Measurements from ENCODE around the gene SPATA31C2. TPM values are rescaled to one million over a fixed set of nuclear protein-coding genes. Genes with fewer than 3 reads are reported as not detected.

SPATA31C2 gene
- total RNA-seq, 1 donor from 2014 or later: not detected

DNA sequence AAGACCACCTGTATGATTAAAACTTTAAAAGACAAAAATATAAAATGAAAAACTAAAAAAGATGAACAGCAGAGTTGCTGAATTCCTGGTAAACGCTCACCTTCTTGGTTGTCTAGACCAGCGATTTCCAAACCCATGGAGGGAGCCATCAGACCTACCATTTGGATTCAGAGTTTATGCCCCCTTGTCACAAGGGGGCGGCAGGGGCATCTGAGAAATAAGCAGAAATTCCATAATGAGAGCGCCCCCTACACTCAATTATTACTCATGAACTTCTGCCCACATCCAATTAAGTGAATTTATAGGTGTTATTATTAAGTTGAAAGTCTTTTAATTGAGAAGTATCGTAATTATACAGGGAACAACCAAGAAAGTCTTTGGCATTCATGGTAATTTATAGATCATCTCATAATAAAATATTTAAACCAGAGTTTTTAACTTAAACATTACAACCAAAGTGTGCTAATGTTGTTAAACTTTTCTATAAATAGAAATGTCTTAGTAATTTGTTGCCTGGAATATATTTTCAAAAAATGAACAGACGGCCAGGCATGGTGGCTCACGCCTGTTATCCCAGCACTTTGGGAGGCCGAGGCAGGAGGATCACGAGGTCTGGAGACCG is 35.2 kb upstream of the SPATA31C2 start:
- H3K9me3 ChIP-seq (ENCODE audit: low read depth): peaks cover 6% of the 10 kb centered on the region
- TF ChIP-seq, protein P1, sequence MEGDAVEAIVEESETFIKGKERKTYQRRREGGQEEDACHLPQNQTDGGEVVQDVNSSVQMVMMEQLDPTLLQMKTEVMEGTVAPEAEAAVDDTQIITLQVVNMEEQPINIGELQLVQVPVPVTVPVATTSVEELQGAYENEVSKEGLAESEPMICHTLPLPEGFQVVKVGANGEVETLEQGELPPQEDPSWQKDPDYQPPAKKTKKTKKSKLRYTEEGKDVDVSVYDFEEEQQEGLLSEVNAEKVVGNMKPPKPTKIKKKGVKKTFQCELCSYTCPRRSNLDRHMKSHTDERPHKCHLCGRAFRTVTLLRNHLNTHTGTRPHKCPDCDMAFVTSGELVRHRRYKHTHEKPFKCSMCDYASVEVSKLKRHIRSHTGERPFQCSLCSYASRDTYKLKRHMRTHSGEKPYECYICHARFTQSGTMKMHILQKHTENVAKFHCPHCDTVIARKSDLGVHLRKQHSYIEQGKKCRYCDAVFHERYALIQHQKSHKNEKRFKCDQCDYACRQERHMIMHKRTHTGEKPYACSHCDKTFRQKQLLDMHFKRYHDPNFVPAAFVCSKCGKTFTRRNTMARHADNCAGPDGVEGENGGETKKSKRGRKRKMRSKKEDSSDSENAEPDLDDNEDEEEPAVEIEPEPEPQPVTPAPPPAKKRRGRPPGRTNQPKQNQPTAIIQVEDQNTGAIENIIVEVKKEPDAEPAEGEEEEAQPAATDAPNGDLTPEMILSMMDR (IDR thresholded peaks at IDR 0.05): peak; percentile 77
- no peak for TF ChIP-seq EZH2phosphoT487 (IDR thresholded peaks at IDR 0.05)
- Mint-ChIP-seq H3K36me3 (no peaks in the 10 kb centered on the region), H3K9me3 (no peaks in the 10 kb centered on the region), H3K4me3 (no peak overlapping the region), H3K27ac (no peak overlapping the region), H3K27me3 (ENCODE audit: insufficient read depth, low read depth) (peaks cover 2% of the 10 kb centered on the region), H3K4me1 (peaks cover 9% of the 10 kb centered on the region)
- peak; percentile 74 for DNase-seq (ENCODE audit: low spot score)
- H2AFZ ChIP-seq (replicated peaks): no peak overlapping the region
- no peaks in the 10 kb centered on the region for H3K4me1 ChIP-seq
- no peaks in the 10 kb centered on the region for H3K36me3 ChIP-seq
- H3F3A ChIP-seq (ENCODE audit: low read depth): no peaks in the 10 kb centered on the region
- no peak overlapping the region for H3K27ac ChIP-seq
- no peaks in the 10 kb centered on the region for H3K79me2 ChIP-seq (ENCODE audit: low read depth)
- no peak overlapping the region for H3K4me2 ChIP-seq
- H3K27me3 ChIP-seq: no peaks in the 10 kb centered on the region
- H4K20me1 ChIP-seq (ENCODE audit: low read depth): no peaks in the 10 kb centered on the region
- H3K4me3 ChIP-seq: no peak overlapping the region
- no peak overlapping the region for H3K9ac ChIP-seq

- Mint-ChIP-seq H3K4me1 (peaks cover 4% of the 10 kb centered on the region), H3K27me3 (ENCODE audit: insufficient read depth, low read depth) (peaks cover 4% of the 10 kb centered on the region), H3K4me3 (no peak overlapping the region), H3K36me3 (peaks cover 1% of the 10 kb centered on the region), H3K9me3 (peaks cover 6% of the 10 kb centered on the region), H3K27ac (no peak overlapping the region)
- DNase-seq (ENCODE audit: low spot score): no peak
- Histone ChIP-seq H2AFZ (replicated peaks) (no peak overlapping the region), H3K9ac (no peak overlapping the region), H3K4me2 (no peak overlapping the region), H3K4me3 (no peak overlapping the region), H3K27me3 (no peaks in the 10 kb centered on the region), H3K79me2 (ENCODE audit: low read depth) (no peaks in the 10 kb centered on the region), H3K4me1 (no peaks in the 10 kb centered on the region), H3K36me3 (no peaks in the 10 kb centered on the region), H3K27ac (no peak overlapping the region), H4K20me1 (ENCODE audit: low read depth) (no peaks in the 10 kb centered on the region), H3F3A (ENCODE audit: low read depth) (no peaks in the 10 kb centered on the region), H3K9me3 (ENCODE audit: low read depth) (peaks cover 8% of the 10 kb centered on the region)
- TF ChIP-seq, protein P1 (IDR thresholded peaks at IDR 0.05): no peak
- TF ChIP-seq EZH2phosphoT487 (IDR thresholded peaks at IDR 0.05): no peak
- TF ChIP-seq EZH2 (IDR thresholded peaks at IDR 0.05): no peak
Measured at GRCh38 chr9:88169700-88170099, 31.4 kb upstream of the SPATA31C2 start.

DNA sequence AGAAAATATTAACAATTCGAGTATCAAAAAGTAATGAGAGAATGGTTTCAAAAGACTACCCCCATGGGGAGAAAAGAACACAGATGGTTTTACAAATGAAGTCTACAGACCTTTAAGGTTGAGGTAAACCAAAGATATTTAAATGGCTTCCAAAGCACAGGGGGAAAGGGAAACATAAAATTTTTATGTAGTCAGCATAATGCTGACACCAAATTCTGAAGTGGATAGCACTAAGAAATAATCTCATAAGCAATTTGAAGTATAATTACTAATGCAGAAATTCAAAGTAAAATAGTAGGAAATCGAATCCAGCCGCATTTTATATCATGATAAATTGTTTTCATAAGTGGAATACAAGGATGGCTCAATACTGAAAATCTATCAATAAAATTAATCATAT is 30.3 kb upstream of the SPATA31C2 start:
- Histone ChIP-seq H3K9me3 (ENCODE audit: low read depth) (peaks cover 8% of the 10 kb centered on the region), H3K4me1 (no peaks in the 10 kb centered on the region), H3K27ac (no peak overlapping the region), H4K20me1 (ENCODE audit: low read depth) (no peaks in the 10 kb centered on the region), H2AFZ (replicated peaks) (no peak overlapping the region), H3K79me2 (ENCODE audit: low read depth) (no peaks in the 10 kb centered on the region), H3K27me3 (no peaks in the 10 kb centered on the region), H3K4me2 (no peak overlapping the region), H3F3A (ENCODE audit: low read depth) (no peaks in the 10 kb centered on the region), H3K36me3 (no peaks in the 10 kb centered on the region), H3K4me3 (no peak overlapping the region), H3K9ac (no peak overlapping the region)
- no peak for DNase-seq (ENCODE audit: low spot score)
- Mint-ChIP-seq H3K27me3 (ENCODE audit: insufficient read depth, low read depth) (peaks cover 4% of the 10 kb centered on the region), H3K27ac (no peak overlapping the region), H3K4me3 (no peak overlapping the region), H3K4me1 (no peaks in the 10 kb centered on the region), H3K9me3 (peaks cover 6% of the 10 kb centered on the region), H3K36me3 (peaks cover 1% of the 10 kb centered on the region)
- TF ChIP-seq, protein P1 (IDR thresholded peaks at IDR 0.05): no peak
